GM18519 (cell line): ENCODE results near the gene ACAD10.
"Not testable (repeated sequence)": the region's sequence is repeated elsewhere in the genome, so short reads cannot be mapped to it uniquely, and the experiment has no call there.

Experiments
- ATAC-seq: cut with Tn5 transposase; IDR thresholded peaks from one replicate; pipeline ENCODE4 v1.9.1; 2021; ENCODE audit warnings: mild to moderate bottlenecking, moderate library complexity; ENCODE audit not compliant: unreplicated experiment, low FRiP score

ACAD10 gene

DNA sequence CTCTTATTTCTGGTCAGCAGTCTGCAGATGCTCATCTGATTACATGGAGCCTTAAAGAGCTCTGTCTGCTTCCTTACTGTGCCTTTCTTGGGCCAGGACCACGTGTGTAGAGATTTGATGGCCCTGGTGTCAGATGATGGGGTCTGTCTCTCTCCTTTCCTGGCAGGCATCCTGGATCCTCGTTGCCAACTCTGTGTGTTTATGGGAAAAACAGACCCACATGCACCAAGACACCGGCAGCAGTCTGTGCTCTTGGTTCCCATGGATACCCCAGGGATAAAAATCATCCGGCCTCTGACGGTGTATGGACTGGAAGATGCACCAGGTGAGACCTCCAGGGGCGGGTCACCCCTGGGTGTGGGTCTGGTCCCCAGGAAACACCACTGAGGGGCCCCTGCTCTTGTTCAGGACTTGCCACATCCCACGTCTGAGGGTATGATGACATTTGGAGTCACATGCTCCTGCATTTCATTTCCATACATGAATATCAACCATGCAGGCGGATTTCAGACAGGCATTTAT, 62.4 kb downstream of the ACAD10 start:
- ATAC-seq: no peak

GRCh38 chr12:111748867-111749266, 63.0 kb downstream of the ACAD10 start:
- no peak for ATAC-seq

- ATAC-seq: no peak
These were observed 63.5 kb downstream of the ACAD10 start for GRCh38 chr12:111749391-111749790.

GRCh38 chr12:111753144-111753881, 67.5 kb downstream of the ACAD10 start:
- no peak for ATAC-seq

DNA sequence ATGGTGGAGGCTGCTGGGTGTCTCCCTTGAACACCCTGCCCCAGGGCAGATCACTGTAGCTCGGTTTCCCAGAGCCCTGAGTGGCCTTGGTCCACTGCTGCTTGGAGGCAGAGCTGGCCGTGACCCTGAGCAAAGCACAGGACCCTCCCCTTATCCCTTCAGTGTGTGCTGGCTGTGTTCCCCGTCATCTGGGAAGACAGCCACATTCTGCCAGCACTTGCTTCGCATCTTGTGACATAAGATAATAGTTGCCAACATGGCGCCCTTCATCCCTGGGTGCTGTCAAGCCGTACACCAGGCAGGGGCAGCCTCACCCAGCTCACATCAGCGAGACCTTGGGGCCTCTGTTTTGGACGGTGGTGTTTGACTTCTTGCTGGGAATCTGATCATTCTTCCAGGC, 68.8 kb downstream of the ACAD10 start:
- ATAC-seq: no peak

GRCh38 chr12:111756196-111756595, 70.3 kb downstream of the ACAD10 start:
- ATAC-seq: no peak

DNA sequence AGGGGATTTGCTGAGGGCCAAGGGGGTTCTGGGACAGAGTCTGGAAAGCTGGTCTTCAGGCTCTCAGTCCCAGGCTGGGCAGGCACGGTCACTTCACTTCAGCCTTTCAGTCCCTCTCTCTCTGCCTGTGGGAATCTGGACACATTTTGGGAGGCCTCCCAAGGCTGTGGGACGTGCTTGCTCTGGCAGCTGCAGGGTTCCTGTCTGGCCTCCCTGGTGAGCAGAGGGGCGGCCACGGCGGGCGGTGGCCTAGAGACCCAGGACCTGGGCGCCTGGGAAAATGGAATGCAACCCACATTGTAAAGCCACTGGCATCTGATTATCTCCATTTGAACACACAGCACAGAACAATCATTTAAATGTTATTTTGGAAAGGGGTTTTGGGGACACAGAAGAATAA, 70.8 kb downstream of the ACAD10 start:
- ATAC-seq: no peak

DNA sequence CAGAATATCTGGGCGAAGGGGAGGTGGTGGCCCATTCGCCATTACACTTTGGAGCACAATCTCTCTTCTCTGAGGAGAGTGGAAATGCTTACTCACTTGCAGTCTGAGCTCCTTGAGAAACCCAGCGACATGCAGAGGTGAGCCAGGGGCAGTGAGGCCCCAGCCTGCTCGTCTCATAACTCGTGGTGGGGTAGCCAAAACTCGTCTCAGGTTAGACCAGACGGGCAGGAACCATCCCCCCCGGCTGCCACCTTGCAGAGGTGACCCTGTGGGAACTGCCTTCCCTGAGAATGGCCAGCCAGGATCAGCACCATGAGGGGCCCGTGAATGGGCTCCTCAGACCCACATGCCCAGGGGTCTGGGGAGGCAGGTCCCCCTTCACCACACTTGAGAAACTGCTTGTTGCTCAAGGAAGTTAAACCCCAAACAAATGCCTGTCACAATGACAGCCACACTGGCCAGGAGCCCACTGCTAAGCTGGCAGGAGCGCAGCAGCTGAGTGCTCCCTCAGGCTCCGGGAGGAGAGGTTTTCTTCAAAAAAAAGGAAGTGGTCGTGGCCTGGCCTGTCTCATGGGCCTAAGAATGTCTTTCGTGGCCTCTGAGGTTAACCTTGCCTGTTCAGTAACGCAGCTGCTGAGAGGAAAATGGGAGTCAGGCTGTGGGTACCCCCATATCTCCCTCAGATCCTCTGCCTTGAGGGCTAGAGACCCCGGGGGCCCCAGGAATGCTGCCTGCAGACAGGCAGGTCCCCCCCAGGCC, 71.7 kb downstream of the ACAD10 start:
- ATAC-seq: no peak

DNA sequence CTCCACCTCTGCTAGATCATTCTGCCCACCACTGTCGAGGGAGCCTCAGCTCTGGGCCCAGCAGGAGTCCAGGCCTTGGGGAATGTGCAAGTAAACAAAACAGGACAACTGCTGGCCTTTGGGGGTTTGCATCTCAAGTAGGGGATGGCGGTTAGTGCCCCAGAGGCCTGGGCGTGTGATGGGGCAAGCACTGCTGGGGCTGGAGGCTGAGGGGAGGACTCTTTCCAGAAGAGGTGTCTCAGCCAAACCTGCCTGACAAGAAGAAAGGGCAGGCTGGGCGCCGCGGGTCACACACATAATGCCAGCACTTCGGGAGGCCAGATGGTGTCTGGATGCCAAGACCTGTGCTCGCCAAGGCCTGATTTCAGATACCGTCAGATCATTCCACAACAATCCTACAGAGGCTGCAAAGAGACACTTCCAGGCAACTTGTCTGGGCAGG, 72.3 kb downstream of the ACAD10 start:
- ATAC-seq: no peak

DNA sequence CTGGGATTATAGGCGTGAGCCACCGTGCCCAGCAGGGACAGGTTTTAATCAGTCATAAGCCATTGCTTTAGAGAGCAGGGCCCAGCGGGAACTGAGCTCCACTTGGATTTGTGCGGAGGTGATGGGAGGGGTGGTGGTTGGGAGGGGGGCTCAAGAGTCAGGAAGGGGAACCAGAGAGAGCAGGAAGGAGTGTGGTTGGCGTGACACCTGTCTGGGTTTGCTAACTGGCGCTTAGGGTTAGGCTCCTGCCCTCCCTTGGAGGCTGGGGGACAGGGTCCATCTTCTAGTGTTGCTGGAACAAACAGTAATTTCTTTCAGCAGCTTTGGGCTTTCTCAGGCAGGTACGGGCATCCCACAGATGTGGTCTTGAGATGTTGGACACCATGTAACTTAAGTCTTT, 73.4 kb downstream of the ACAD10 start:
- ATAC-seq: no peak

DNA sequence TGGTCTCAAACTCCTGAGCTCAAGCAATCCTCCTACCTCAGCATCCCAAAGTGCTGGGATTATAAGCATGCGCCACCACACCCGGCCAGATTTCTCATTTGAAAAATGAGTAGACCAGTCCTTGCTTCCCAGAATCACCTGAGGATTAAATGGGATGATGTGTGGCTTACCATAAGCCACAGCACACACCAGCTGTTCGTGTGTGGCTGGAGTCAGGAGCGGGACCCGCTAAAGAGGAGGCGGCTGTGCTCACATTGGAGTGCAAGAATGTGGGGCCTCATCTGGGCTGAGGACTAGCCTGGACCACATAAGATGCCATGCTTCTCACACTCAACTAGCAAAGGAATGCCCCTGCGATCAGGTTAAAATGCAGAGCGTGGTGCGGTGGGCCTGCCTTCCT, 74.1 kb downstream of the ACAD10 start:
- no peak for ATAC-seq

GRCh38 chr12:111761099-111761498, 75.2 kb downstream of the ACAD10 start:
- no peak for ATAC-seq

- no peak for ATAC-seq
These were observed 75.9 kb downstream of the ACAD10 start for GRCh38 chr12:111761706-111762105.

- ATAC-seq: not testable (repeated sequence)
These were observed 77.7 kb downstream of the ACAD10 start for GRCh38 chr12:111763552-111763951.

GRCh38 chr12:111764120-111764821, 78.4 kb downstream of the ACAD10 start:
- no peak for ATAC-seq

DNA sequence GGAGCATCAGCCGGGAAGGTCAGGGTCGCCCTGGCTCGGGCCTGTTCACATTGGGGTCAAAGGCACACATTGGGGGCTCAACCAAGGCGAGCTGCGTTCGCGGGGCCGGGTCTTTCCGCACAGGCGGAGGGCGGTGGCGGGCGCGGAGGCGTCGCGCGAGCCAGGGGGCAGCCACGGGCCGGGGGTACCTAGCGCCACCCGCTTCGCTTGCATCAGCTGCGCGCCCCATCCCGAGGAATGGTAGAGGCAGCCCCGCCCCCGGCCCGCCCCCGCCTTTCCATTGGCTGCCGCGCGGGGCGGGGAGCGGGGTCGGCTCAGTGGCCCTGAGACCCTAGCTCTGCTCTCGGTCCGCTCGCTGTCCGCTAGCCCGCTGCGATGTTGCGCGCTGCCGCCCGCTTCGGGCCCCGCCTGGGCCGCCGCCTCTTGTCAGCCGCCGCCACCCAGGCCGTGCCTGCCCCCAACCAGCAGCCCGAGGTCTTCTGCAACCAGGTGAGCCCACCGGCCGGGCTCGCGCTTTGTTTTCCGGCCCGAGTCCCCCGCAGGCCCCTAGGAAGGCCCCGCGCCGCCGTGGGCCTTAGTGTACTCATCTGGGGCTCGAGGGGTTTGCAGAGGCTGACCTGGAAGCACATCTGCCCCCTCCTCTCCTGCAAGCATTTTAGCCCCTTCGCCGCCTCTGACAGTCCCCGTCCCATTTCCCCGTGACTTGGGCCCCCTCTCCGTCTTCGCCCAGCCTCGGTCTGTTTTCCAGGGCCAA, 80.9 kb downstream of the ACAD10 start, which contains the start of gene ALDH2:
Gene ALDH2 (plus strand): TSS at position 326 of the 754 bp plus-strand sequence. CDS start 50 bp downstream, at position 376.
- ATAC-seq: no peak

- ATAC-seq: no peak
These were observed 81.7 kb downstream of the ACAD10 start for GRCh38 chr12:111767362-111768158.

DNA sequence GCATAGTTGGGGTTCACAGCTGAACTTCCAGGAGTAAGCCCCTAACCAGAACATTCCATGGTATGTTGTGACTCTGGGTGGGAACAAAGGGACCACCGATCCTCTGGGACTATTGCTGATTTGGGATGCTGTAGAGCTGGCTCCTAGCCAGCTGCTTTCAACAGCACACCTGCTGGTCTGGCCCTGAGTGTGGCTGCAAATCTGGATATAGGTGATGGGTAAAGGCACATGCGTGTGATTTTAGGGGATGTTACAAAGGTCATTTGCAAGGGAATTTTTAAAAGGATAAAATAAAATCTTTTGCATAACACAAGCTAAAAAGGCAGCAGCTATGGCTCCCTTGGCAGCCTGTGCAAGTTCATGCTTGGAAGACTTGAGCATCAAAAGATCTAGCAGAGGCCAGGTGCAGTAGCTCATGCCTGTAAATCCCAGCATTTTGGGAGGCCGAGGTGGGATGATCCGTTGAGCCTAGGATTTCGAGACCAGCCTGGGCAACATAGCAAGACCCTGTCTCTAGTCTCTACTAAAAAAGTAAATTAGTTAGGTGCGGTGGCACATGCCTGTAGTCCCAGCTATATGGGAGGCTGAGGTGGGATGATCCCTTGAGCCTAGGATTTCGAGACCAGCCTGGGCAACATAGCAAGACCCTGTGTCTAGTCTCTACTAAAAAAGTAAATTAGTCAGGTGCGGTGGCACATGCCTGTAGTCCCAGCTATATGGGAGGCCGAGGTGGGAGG, 82.5 kb downstream of the ACAD10 start:
- no peak for ATAC-seq

- no peak for ATAC-seq
These were observed 83.7 kb downstream of the ACAD10 start for GRCh38 chr12:111769599-111769998.
